Ishikawa (cell line): ENCODE results near the gene HIVEP2.

Experiments
- CEBPB ChIP-seq: IDR thresholded peaks from 2 replicates; pipeline ENCODE4 v1.6.1; 2012
- CREB1 ChIP-seq: IDR thresholded peaks from 2 replicates; pipeline ENCODE4 v1.6.1; 2012; ENCODE audit warnings: low read depth
- EP300 ChIP-seq: IDR thresholded peaks from 2 replicates; pipeline ENCODE4 v1.6.1; 2012; ENCODE audit warnings: borderline replicate concordance
- FOXM1 ChIP-seq: IDR thresholded peaks from 2 replicates; pipeline ENCODE4 v1.6.1; 2012; ENCODE audit warnings: low read depth, borderline replicate concordance
- RAD21 ChIP-seq: IDR thresholded peaks from 2 replicates; pipeline ENCODE4 v1.6.1; 2012; ENCODE audit warnings: low read depth
- TAF1 ChIP-seq: IDR thresholded peaks from 2 replicates; pipeline ENCODE4 v1.6.1; 2012; ENCODE audit warnings: low read depth, mild to moderate bottlenecking
- TCF12 ChIP-seq: IDR thresholded peaks from 2 replicates; pipeline ENCODE4 v1.6.1; 2012; ENCODE audit warnings: low read depth
- TEAD4 ChIP-seq: IDR thresholded peaks from 2 replicates; pipeline ENCODE4 v1.6.1; 2012
- YY1 ChIP-seq: IDR thresholded peaks from 2 replicates; pipeline ENCODE4 v1.6.1; 2012; ENCODE audit warnings: low read depth
- ZBTB7A ChIP-seq: IDR thresholded peaks from 2 replicates; pipeline ENCODE4 v1.6.1; 2012; ENCODE audit warnings: low read depth
- TF ChIP-seq, protein P1 (sequence below): IDR thresholded peaks from 2 replicates; pipeline ENCODE4 v1.6.1; 2012
- TF ChIP-seq, protein P2 (sequence below): IDR thresholded peaks from 2 replicates; pipeline ENCODE4 v1.6.1; 2012; ENCODE audit warnings: low read depth, mild to moderate bottlenecking
- TF ChIP-seq, protein P3 (sequence below): IDR thresholded peaks from 2 replicates; pipeline ENCODE4 v1.6.1; 2012

DNA sequence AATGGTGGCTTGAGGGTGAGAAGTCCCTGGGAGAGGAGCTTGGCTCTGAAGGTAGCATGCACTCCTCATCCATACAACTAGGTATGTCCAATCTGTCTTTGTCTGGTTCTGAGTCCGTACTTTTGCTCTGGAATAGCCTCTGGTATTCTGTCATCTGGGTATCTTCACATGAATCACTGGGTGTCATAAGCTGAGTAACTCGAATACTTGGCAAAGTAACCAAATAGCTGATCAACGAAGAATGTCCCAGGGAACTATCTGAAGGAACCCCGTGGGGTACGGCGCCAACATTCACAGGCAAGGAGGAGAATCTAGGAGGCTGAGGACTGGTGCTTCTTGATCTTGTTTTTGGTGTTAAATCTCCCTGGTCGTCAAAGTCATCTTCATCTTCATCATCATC lies 184.8 kb downstream of the HIVEP2 start:
- TF ChIP-seq, protein P1, sequence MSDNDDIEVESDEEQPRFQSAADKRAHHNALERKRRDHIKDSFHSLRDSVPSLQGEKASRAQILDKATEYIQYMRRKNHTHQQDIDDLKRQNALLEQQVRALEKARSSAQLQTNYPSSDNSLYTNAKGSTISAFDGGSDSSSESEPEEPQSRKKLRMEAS = no peak
- no peak for TF ChIP-seq EP300
- TF ChIP-seq TEAD4 = no peak
- no peak for TF ChIP-seq CEBPB
- TF ChIP-seq FOXM1 = no peak
- no peak for TF ChIP-seq CREB1
- no peak for TF ChIP-seq ZBTB7A
- TF ChIP-seq TCF12 = no peak
- TF ChIP-seq TAF1 = no peak
- TF ChIP-seq YY1 = no peak
- TF ChIP-seq, protein P2, sequence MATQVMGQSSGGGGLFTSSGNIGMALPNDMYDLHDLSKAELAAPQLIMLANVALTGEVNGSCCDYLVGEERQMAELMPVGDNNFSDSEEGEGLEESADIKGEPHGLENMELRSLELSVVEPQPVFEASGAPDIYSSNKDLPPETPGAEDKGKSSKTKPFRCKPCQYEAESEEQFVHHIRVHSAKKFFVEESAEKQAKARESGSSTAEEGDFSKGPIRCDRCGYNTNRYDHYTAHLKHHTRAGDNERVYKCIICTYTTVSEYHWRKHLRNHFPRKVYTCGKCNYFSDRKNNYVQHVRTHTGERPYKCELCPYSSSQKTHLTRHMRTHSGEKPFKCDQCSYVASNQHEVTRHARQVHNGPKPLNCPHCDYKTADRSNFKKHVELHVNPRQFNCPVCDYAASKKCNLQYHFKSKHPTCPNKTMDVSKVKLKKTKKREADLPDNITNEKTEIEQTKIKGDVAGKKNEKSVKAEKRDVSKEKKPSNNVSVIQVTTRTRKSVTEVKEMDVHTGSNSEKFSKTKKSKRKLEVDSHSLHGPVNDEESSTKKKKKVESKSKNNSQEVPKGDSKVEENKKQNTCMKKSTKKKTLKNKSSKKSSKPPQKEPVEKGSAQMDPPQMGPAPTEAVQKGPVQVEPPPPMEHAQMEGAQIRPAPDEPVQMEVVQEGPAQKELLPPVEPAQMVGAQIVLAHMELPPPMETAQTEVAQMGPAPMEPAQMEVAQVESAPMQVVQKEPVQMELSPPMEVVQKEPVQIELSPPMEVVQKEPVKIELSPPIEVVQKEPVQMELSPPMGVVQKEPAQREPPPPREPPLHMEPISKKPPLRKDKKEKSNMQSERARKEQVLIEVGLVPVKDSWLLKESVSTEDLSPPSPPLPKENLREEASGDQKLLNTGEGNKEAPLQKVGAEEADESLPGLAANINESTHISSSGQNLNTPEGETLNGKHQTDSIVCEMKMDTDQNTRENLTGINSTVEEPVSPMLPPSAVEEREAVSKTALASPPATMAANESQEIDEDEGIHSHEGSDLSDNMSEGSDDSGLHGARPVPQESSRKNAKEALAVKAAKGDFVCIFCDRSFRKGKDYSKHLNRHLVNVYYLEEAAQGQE = no peak
- no peak for TF ChIP-seq RAD21
- TF ChIP-seq, protein P3, sequence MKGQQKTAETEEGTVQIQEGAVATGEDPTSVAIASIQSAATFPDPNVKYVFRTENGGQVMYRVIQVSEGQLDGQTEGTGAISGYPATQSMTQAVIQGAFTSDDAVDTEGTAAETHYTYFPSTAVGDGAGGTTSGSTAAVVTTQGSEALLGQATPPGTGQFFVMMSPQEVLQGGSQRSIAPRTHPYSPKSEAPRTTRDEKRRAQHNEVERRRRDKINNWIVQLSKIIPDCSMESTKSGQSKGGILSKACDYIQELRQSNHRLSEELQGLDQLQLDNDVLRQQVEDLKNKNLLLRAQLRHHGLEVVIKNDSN = no peak
